K562 (cell line): ENCODE results near the gene MTA1. TPM values are rescaled to one million over a fixed set of nuclear protein-coding genes. Genes with fewer than 3 reads are reported as not detected.

ENCODE experiments used
- ATAC-seq: fragments of 200-7000 bp; cut with Tn5 transposase; 3 replicates; pipeline ENCODE4 v1.9.1; 2020; ENCODE audit warnings: moderate library complexity
- BruUV-seq: library from RNA; stranded (reverse); fragments of 400-500 nt; replicated peaks from 2 replicates; lab custom pipeline; 2021; lab: Mats Ljungman, UMichigan
- CTCF ChIA-PET: fragments of 300-600 bp; formaldehyde crosslinking; extraction: SDS; loops from one replicate; lab custom pipeline; 2021; ENCODE audit warnings: low intra/inter-chr PET ratio; lab: Yijun Ruan, JAX
- POLR2A ChIA-PET: fragments of 300-600, 350-650 bp; sonication (Branson Sonifier 250); formaldehyde crosslinking; extraction: SDS; loops from one replicate; lab custom pipeline; 2021; ENCODE audit warnings: antibody characterized with exemption, inconsistent platforms; lab: Yijun Ruan, JAX
- DNase-seq, 4 experiments: peaks; one replicate each; pipeline versions ENCODE4 v3.0.0 to v3.0.0-alpha.2; 2011 to 2018; ENCODE audit warnings: low spot score in 3 of 4, mixed read lengths in 3 of 4; ENCODE audit errors: extremely low read depth in 1 of 4
- FAIRE-seq: peaks from 2 replicates; lab custom pipeline; 2011; peaks lifted over from hg19 to GRCh38; lab: Jason Lieb, UNC
- H2AFZ ChIP-seq: 2 replicates; pipeline ENCODE4 v1.6.0; 2011; ENCODE audit warnings: low read depth, low read length, control low read depth, inconsistent platforms
- H3K27ac ChIP-seq: fragments of 200-600 bp; 3 replicates; pipeline ENCODE4 v1.8.0; 2011; ENCODE audit warnings: low read depth, mild to moderate bottlenecking, control low read depth, inconsistent platforms, low read length, moderate library complexity, mixed read lengths; ENCODE audit errors: extremely low read depth
- H3K27me3 ChIP-seq, 2 experiments: fragments of 300-600 bp in 1 of 2; 2 replicates in 1 of 2; 3 replicates in 1 of 2; pipeline versions ENCODE4 v1.6.0 to v1.8.0; 2011; ENCODE audit warnings: inconsistent platforms in 2 of 2, low read length in 2 of 2, mild to moderate bottlenecking in 1 of 2, mixed read lengths in 1 of 2, moderate library complexity in 1 of 2; ENCODE audit not compliant: control insufficient read depth in 2 of 2, insufficient read depth in 2 of 2
- H3K36me3 ChIP-seq: fragments of 300-600 bp; 3 replicates; pipeline ENCODE4 v1.8.0; 2011; ENCODE audit warnings: mild to moderate bottlenecking, low read length, inconsistent platforms; ENCODE audit not compliant: control insufficient read depth, insufficient read depth
- H3K4me1 ChIP-seq, 2 experiments: fragments of 200-600 bp in 1 of 2; replicated peaks in 1 of 2; 2 replicates in 1 of 2; 3 replicates in 1 of 2; pipeline versions ENCODE4 v1.5.1 to v1.8.0; 2011; ENCODE audit warnings: inconsistent platforms in 2 of 2, low read length in 2 of 2, mild to moderate bottlenecking in 1 of 2, mixed read lengths in 1 of 2, moderate library complexity in 1 of 2; ENCODE audit not compliant: control insufficient read depth in 2 of 2, insufficient read depth in 2 of 2
- H3K4me2 ChIP-seq: 2 replicates; pipeline ENCODE4 v1.6.1; 2011; ENCODE audit warnings: low read length, control low read depth, inconsistent platforms, mixed read lengths; ENCODE audit not compliant: insufficient read depth
- H3K4me3 ChIP-seq: fragments of 200-600 bp; sonication (generic), shearing (Covaris generic); 2 replicates; pipeline ENCODE4 v1.5.1; 2016; ENCODE audit warnings: control low read depth, inconsistent platforms
- H3K79me2 ChIP-seq: fragments of 200-600 bp; 3 replicates; pipeline ENCODE4 v1.8.0; 2011; ENCODE audit warnings: low read length, inconsistent platforms; ENCODE audit not compliant: control insufficient read depth, insufficient read depth
- H3K9ac ChIP-seq, 2 experiments: 2 replicates each; pipeline versions ENCODE4 v1.6.0 to v1.6.1; 2011; ENCODE audit warnings: low read depth in 2 of 2, low read length in 2 of 2, control low read depth in 1 of 2, inconsistent platforms in 1 of 2, mild to moderate bottlenecking in 1 of 2, mixed read lengths in 1 of 2; ENCODE audit not compliant: insufficient read depth in 1 of 2
- H3K9me1 ChIP-seq: one replicate; pipeline ENCODE4 v1.6.0; 2011; ENCODE audit warnings: inconsistent platforms, mild to moderate bottlenecking, low read length, moderate library complexity; ENCODE audit not compliant: control insufficient read depth, insufficient read depth
- H3K9me3 ChIP-seq: replicated peaks from 2 replicates; pipeline ENCODE4 v1.5.1; 2011; ENCODE audit warnings: low read depth, low read length, inconsistent platforms; ENCODE audit not compliant: control insufficient read depth, insufficient read depth
- H4K20me1 ChIP-seq: replicated peaks from 2 replicates; pipeline ENCODE4 v1.6.1; 2011; ENCODE audit warnings: low read length, inconsistent platforms, mixed read lengths; ENCODE audit not compliant: control insufficient read depth, insufficient read depth
- ARID1B ChIP-seq: fragments of 450-650 bp; IDR thresholded peaks from 2 replicates; pipeline ENCODE4 v1.6.1; 2016; ENCODE audit warnings: antibody characterized with exemption, mild to moderate bottlenecking, inconsistent platforms
- ARNT ChIP-seq, 2 experiments: fragments of 450-650 bp; IDR thresholded peaks; 2 replicates each; pipeline ENCODE4 v1.6.1; 2016; ENCODE audit warnings: mild to moderate bottlenecking in 1 of 2
- BRF1 ChIP-seq: IDR thresholded peaks from 3 replicates; pipeline ENCODE4 v1.6.1; 2011; ENCODE audit warnings: borderline replicate concordance, mild to moderate bottlenecking; ENCODE audit not compliant: insufficient read length; ENCODE audit errors: extremely low read depth
- CREM ChIP-seq: IDR thresholded peaks from 2 replicates; pipeline ENCODE4 v1.6.1; 2014; ENCODE audit warnings: antibody characterized with exemption, low read depth
- HCFC1 ChIP-seq: IDR thresholded peaks from 2 replicates; pipeline ENCODE4 v1.6.1; 2012; ENCODE audit warnings: low read depth, low read length, improper control_type of control experiment
- KDM2B ChIP-seq: fragments of 250-450 bp; sonication (Bioruptor Pico); IDR thresholded peaks from 2 replicates; pipeline ENCODE4 v1.8.0; 2021; ENCODE audit warnings: mild to moderate bottlenecking, moderate library complexity
- KLF1 ChIP-seq: fragments of 450-650 bp; IDR thresholded peaks from 2 replicates; pipeline ENCODE4 v1.6.1; 2016; ENCODE audit warnings: missing genetic modification characterization, missing compliant biosample characterization
- MAFF ChIP-seq: IDR thresholded peaks from 2 replicates; pipeline ENCODE4 v1.6.1; 2012; ENCODE audit warnings: low read length, improper control_type of control experiment
- MAFG ChIP-seq: fragments of 450-650 bp; conservative IDR thresholded peaks from 2 replicates; pipeline ENCODE4 v1.6.1; 2016; ENCODE audit warnings: missing genetic modification characterization, missing compliant biosample characterization
- MBD2 ChIP-seq: sonication (generic); IDR thresholded peaks from 2 replicates; pipeline ENCODE4 v1.6.1; 2016; ENCODE audit warnings: low read depth, borderline replicate concordance
- MEIS2 ChIP-seq: fragments of 450-650 bp; IDR thresholded peaks from 2 replicates; pipeline ENCODE4 v1.6.1; 2014; ENCODE audit warnings: mild to moderate bottlenecking; ENCODE audit not compliant: partially characterized antibody
- PTBP1 ChIP-seq: fragments of 200-400 bp; formaldehyde crosslinking; IDR thresholded peaks from 2 replicates; pipeline ENCODE4 v1.6.1; 2017; ENCODE audit warnings: low read depth, low read length
- SMC3 ChIP-seq: conservative IDR thresholded peaks from 2 replicates; pipeline ENCODE4 v1.6.1; 2011; ENCODE audit warnings: low read depth, low read length, improper control_type of control experiment; ENCODE audit not compliant: insufficient read depth
- YY1 ChIP-seq, 3 experiments: IDR thresholded peaks; 2 replicates each; pipeline ENCODE4 v1.6.1; 2011; ENCODE audit warnings: low read length in 2 of 3, mild to moderate bottlenecking in 2 of 3, moderate library complexity in 2 of 3, borderline replicate concordance in 1 of 3, control low read depth in 1 of 3, low read depth in 1 of 3; ENCODE audit not compliant: insufficient read depth in 3 of 3, insufficient replicate concordance in 2 of 3, control insufficient read depth in 1 of 3, insufficient read length in 1 of 3; ENCODE audit errors: extremely low read depth in 1 of 3
- ZNF224 ChIP-seq: sonication (generic); formaldehyde crosslinking; IDR thresholded peaks from 2 replicates; pipeline ENCODE4 v1.8.0; 2022; ENCODE audit warnings: mild to moderate bottlenecking, missing genetic modification reagents
- ZNF830 ChIP-seq: fragments of 250-450 bp; sonication (Bioruptor Pico); IDR thresholded peaks from 2 replicates; pipeline ENCODE4 v1.5.0; 2021; ENCODE audit warnings: mild to moderate bottlenecking
- WGBS: fragments of 100-300 bp; shearing (Covaris generic); methylation state at CpG from one replicate; pipeline ENCODE4 v1.1.6; 2016; ENCODE audit warnings: low coverage, mixed read lengths; ENCODE audit not compliant: insufficient coverage; ENCODE audit errors: missing lambda C conversion rate; 5-methylcytosine and 5-hydroxymethylcytosine counted together
- in situ Hi-C: fragments of 300-500 bp; cut with MboI; formaldehyde crosslinking; loops from 4 replicates; pipeline ENCODE4 v1.15.0; 2018; ENCODE audit warnings: inconsistent platforms, mixed read lengths
- intact Hi-C: fragments of 100-400 bp; cut with micrococcal nuclease; formaldehyde crosslinking; loops from 2 replicates; pipeline ENCODE4 v1.14.2; 2022
- polyA plus RNA-seq, 8 experiments: library from polyadenylated mRNA; depleted of rRNA in 4 of 8; stranded (reverse) in 5 of 8; unstranded in 3 of 8; fragments of >200 nt; fragmentation: Nextera tagmentation in 2 of 8; fragmentation: Illumina TruSeq in 1 of 8; extraction: Ambion mirVana in 2 of 8; extraction: Trizol in 1 of 8; gene quantifications; 2 replicates each; pipeline versions ENCODE4 v1.2.1 to v1.2.3, GENCODE V29; 2011 to 2014; ENCODE audit warnings: inconsistent platforms in 1 of 8, missing spikeins in 1 of 8
- total RNA-seq, 7 experiments: library from RNA; depleted of rRNA in 6 of 7; stranded (reverse); fragments of >200 nt in 6 of 7; fragmentation: Illumina TruSeq in 2 of 7; extraction: Trizol in 2 of 7; gene quantifications; 2 replicates each; pipeline versions ENCODE4 v1.2.1 to v1.2.3, GENCODE V29; 2011 to 2021; ENCODE audit warnings: low replicate concordance in 1 of 7

Gene MTA1
- total and polyA plus RNA-seq, 9 of the 15 experiments (the other 6 are each of a cell fraction or from before 2014, with no cell fraction given), result 0.13 to 118 (median 32.3) TPM

- no peak for TF ChIP-seq BRF1
Observed at GRCh38 chr14:105381446-105382342, 37.9 kb upstream of the MTA1 start (continued).

- no peak for ATAC-seq
- no peaks in the 10 kb centered on the region for H3K79me2 ChIP-seq
- POLR2A ChIA-PET, result no interaction called here
- TF ChIP-seq MEIS2, result no peak
- TF ChIP-seq PTBP1, result no peak
- TF ChIP-seq MAFF, result no peak
- TF ChIP-seq ARNT (IDR thresholded peaks at IDR 0.05), result no peak
- TF ChIP-seq MAFG (tag), result no peak
- TF ChIP-seq ZNF830 (CRISPR knock-in tag), result no peak
- no peak for TF ChIP-seq KDM2B (CRISPR knock-in tag)
- no peak for TF ChIP-seq SMC3
- no peak for TF ChIP-seq CREM
- no peak for TF ChIP-seq YY1 (IDR thresholded peaks at IDR 0.05; ENCODE audit: borderline replicate concordance in 1 of 3, control insufficient read depth in 1 of 3, extremely low read depth in 1 of 3, insufficient read depth in 3 of 3, insufficient read length in 1 of 3, insufficient replicate concordance in 2 of 3, low read depth in 1 of 3, low read length in 2 of 3)
- no peak for TF ChIP-seq HCFC1
- TF ChIP-seq ARID1B, result no peak
- TF ChIP-seq KLF1 (tag), result no peak
- TF ChIP-seq MBD2, result no peak
- TF ChIP-seq ZNF224 (CRISPR knock-in tag), result no peak
- TF ChIP-seq, all 486 proteins: peak for 0
- intact Hi-C loops (no loop called here), in situ Hi-C loops (no loop called here)
- H3K4me3 ChIP-seq, result no peak overlapping the region
- no peak for FAIRE-seq
- CTCF ChIA-PET, result no interaction called here
- no peaks in the 10 kb centered on the region for H3K36me3 ChIP-seq
- no peaks in the 10 kb centered on the region for H3K27me3 ChIP-seq
- no peak overlapping the region for H2AFZ ChIP-seq
- no peaks in the 10 kb centered on the region for H3K9me3 ChIP-seq
- H3K27ac ChIP-seq, result no peak overlapping the region
- peaks cover 8 to 20% of the 10 kb centered on the region in 2 experiments; a peak in 4 of 5 replicates for H3K4me1 ChIP-seq
- H3K4me2 ChIP-seq, result no peak overlapping the region
- no peak overlapping the region for H3K9ac ChIP-seq
- BruUV-seq, result no TSS peak
- H3K9me1 ChIP-seq, result no peaks in the 10 kb centered on the region
- DNase-seq, result no peak
- WGBS, result 72% methylated on average over 8 of the region's 26 CpGs
- no peaks in the 10 kb centered on the region; the same call in 1 of the 2 replicates for H4K20me1 ChIP-seq
Observed at GRCh38 chr14:105382343-105383082, 37.1 kb upstream of the MTA1 start.
